Heart left ventricle (tissue), 13 donors: Measurements from ENCODE around the gene PATZ1.

Source experiments
- CTCF ChIP-seq, 12 donors: fragments of 200-600 bp; sonication (generic) in 4 of 12; IDR thresholded peaks; one replicate each; pipeline versions ENCODE4 v1.5.0 to v1.8.0; 2018 to 2022; ENCODE audit warnings: antibody characterized with exemption in 12 of 12, mild to moderate bottlenecking in 5 of 12
- POLR2A ChIP-seq, 2 donors: fragments of 450-650 bp; IDR thresholded peaks; one replicate each; pipeline ENCODE4 v1.6.1; 2017; ENCODE audit warnings: antibody characterized with exemption in 2 of 2, mild to moderate bottlenecking in 2 of 2, moderate library complexity in 2 of 2
- donor health status: ischemic (EF 13 %, LVEDD 7.1; RV severe dilation, severe dysfunction).
- donor health status: DM: no; HTN: yes; CAD: no.
- donor health status: DM: no; HTN: no; CAD: no.
- donor health status: ischemic (EF 25% LVEDD 6.9; RV normal size, moderate dysfunction).
- donor health status: ischemic (EF 25% LVEDD 5.7; RV mildly dilated, moderate dysfunction).
- donor health status: ischemic (EF 35%, LVEDD 5.7; RV mildly dilated, moderate dysfunction).
- donor health status: nonischemic (EF 11% LVEDD 7.7; RV severe dilation, severe dysfunction).
- donor health status: DM: yes; HTN: yes; CAD: no.
- donor health status: PGD.
- donor health status: ischemic (EF 29% LVEDD 5.4; RV normal size, mild dysfunction).
- donor health status: nonischemic (EF 23%, LVEDD 6.1; RV moderate dilation, normal function).

GRCh38 chr22:31329453-31330215 is 16.5 kb downstream of the PATZ1 start:
- no peak for TF ChIP-seq CTCF (IDR thresholded peaks at IDR 0.05)
- no peak for TF ChIP-seq POLR2A (IDR thresholded peaks at IDR 0.05)
